Activated naive CD4-positive, alpha-beta T cell (primary cell): ENCODE data around the gene CBY3.
"Not testable (repeated sequence)": the region's sequence is repeated elsewhere in the genome, so short reads cannot be mapped to it uniquely, and the experiment has no call there.

Experiments used
- DNase-seq, 4 experiments: peaks; one replicate each; lab custom pipeline; 2025; lab: John Stamatoyannopoulos, UW

CBY3 gene

DNA sequence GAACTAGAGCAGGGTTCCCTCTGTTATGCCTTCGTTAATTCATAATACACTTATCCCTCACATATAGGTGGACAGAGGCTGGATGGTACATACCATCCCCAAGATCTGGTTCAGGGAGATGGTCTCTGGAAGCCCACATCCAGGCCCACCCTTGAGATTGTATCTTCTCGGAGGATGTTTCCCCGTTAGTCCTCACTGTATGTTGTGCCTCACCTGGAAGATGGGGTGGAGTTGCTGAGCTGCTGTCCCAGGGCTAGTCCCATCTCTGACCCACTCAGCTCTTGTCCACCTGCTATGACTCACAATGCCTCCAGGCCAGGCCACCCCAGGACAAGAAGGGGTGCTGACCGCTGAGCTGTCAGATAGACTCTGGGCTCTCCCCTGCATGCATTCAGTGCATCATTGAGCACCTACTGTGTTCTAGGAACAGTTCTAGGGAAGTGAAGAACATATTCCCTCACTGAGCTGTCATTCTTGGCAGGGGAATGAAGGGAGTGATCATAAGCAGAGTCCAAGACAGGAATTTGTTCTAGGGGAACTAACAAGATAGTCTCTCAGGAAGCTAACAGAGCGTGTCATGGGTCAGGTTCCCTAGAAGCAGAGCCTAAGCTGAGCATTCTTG is at the start of gene CBY3:
Gene CBY3 (minus strand): TSS at position 255 of the 622 bp plus-strand sequence. CDS start 116 bp downstream, at position 139.
- DNase-seq, result no peak

DNA sequence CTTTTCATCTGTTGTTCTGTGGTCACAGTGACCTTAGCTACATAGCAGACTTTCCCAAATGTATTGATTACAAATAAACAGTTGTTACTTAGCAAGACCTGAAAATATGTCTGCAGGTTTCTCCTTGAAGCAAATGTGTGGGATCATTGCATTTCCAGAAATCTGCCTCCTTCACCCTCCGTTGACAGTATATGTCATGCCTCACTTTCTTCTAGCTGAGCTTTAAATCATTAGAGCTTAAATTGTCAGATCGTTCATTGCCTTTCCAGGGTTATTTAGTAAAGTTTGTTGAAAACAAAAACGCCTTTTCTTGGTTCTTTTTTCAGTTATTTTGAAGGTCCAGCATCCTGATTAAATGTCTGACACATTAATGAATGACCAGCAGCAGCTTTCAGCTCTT is 49.5 kb upstream of the CBY3 start:
- no peak for DNase-seq

GRCh38 chr5:179729727-179730126 is 48.9 kb upstream of the CBY3 start:
- DNase-seq, result no peak

- DNase-seq, result no peak
These were observed 48.5 kb upstream of the CBY3 start for GRCh38 chr5:179729303-179729702.

- DNase-seq, result no peak
These were observed 46.3 kb upstream of the CBY3 start for GRCh38 chr5:179727106-179727505.

DNA sequence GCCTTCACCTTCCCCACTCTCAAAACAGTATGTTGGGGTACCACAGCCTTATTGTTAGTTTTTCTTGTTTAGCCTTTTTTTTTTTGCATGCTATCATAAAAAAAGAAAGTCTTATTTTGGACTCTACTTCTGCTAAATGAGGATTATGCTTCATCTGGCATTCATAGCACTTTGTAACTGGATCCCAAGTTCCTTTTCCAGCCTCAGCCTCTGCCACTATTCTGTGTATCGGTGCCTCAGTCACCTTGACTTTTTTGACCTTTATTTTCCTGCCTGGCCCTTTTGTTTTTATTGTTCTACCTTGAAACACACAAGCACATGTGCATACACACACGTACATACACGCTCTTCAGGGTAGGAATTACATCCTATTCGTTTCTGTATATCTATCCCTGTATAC is 43.3 kb upstream of the CBY3 start:
- no peak for DNase-seq

GRCh38 chr5:179720222-179720621 is 39.4 kb upstream of the CBY3 start:
- DNase-seq, result no peak

- DNase-seq, result no peak
These were observed 35.5 kb upstream of the CBY3 start for GRCh38 chr5:179716286-179716685.

- no peak for DNase-seq
These were observed 19.6 kb upstream of the CBY3 start for GRCh38 chr5:179700401-179700918.

DNA sequence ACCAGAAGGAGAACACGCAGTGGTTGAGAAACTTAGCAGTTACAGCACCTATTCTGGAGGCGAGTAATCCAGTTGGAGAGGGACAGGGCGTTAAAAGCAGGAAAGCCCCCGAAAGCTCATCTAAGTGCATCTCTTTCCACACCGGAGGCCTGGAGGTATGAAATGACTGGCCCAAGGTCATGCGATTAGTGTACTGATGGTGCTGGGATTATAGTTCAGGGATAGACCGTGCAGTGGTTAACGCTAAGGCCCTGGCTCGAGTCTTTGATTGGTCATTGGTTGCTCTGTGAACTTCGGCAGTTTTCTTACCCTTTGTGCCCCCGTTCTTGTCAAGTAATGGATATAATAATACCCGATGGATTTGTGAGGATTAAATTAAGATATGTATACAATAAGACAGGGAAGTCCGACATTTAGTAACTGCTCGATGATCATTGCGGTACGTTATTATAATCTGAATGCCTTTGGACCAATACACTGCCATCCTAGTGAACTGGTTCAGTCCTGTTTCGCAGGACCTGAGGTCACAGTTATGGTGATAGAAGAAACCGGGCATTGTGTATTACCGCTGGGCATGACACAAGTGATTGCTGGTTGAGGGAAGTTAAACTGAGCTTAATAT is 18.9 kb upstream of the CBY3 start:
- no peak for DNase-seq

GRCh38 chr5:179698935-179699615 is 18.2 kb upstream of the CBY3 start, which contains the start of gene CANX:
TSS of gene CANX (plus strand) at chr5:179698967. CDS start at chr5:179705682, 6,715 bp downstream.
- no peak for DNase-seq

- DNase-seq, result peak; percentile 94 to 98 (median 97)
These were observed 17.4 kb upstream of the CBY3 start for GRCh38 chr5:179697993-179698934.

DNA sequence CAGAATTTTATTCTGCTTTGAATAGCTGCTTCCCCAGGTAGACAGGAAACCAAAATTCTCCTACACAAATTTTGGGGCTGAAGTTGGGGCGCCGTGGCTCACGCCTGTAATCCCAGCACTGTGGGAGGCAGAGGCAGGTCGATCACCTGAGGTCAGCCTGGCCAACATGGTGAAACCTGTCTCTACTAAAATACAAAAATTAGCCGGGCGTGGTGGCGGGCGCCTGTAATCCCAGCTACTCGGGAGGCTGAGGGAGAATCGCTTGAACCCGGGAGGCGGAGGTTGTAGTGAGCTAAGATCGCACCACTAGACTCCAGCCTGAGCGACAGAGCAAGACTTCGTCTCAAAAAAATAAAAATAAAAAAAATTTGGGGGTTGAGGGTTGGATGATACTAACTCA is 16.7 kb upstream of the CBY3 start:
- DNase-seq, result not testable (repeated sequence)

DNA sequence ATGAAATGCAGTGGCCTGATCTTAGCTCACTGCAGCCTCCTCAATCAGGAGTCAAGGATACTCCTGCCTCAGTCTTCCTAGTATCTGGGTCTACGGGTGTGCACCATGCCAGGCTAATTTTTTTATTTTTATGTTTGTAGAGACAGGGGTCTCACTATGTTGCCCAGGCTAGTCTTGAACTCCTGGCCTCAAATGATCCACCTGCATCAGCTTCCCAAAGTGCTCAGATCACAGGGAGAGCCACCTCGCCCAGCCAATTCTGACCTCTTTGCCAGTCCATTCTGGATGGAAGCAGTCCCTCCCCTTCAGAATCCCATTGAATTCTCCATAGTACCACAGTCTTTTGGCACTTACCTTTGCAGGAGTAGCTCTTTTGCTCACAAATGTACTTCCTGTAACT is 16.3 kb upstream of the CBY3 start:
- DNase-seq, result no peak

GRCh38 chr5:179696603-179697002 is 15.8 kb upstream of the CBY3 start:
- no peak for DNase-seq

GRCh38 chr5:179694561-179694960 is 13.7 kb upstream of the CBY3 start:
- no peak for DNase-seq

GRCh38 chr5:179689212-179689611 is 8.4 kb upstream of the CBY3 start:
- not testable (repeated sequence) for DNase-seq

DNA sequence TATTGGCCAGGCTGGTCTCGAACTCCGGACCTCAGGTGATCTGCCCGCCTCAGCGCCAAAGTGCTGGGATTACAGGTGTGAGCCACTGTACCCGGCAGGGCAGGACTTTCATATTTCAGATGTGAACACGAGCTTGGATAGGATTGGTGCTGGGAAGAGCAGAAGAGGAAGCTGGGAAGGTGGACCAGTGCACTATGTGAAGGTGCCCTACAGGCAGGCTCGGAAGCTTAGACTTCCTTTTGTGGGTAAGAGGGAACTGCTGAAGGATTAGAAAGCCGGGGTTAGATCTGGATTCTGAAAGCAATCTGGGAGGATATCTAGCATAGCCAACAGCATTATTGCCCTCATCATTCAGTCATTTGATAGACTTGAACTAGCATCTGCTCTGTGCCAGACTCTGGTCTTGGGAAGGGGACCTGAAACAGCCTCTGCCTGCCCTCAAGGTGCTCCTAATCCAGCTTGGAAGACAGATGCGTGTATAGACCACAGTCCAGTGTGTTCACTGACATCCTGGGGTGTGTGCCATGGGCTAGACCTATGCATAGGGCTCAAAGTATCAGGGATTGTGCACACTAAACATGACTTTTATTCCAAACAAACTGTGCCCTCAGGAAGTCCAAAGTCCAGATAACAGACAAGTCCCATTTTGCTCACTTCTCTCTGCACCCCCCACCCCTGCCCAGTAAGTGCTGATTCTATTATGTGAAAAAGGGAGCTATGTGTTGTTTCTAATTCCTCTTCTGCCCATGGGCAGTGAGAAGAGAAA is 637 bp downstream of the CBY3 start:
- no peak for DNase-seq

DNA sequence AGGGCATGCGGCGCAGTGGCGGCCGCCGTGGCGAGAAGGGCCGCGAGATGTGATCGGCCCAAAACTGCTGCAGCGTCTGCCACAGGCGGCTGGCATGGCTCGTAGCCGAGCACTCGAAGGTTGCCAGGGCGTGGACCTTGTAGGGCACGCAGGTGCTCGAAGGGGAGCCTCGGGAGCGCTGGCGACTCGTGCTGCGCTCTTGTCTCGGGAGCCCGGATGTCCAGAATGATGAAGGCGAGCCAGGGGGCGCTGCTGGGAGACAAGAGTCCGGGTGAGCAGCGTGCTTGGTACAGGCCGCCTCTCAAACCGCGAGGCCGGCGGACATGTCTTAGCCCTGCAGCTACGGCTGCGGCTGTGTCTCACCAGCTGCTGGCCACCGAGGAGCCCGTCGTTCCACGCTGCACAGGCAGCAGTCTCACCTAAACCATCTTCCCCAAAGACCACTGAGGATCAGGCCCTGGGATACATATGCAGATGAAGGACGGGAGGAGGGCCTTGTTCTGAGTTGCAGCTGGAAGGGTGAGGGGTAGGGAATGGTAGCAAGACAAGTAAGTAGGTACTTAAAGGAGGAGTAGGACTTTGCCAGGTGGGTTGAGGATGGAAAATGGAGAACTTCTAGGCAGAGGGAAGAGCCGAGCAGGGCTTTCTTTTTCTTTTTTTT is 1.7 kb downstream of the CBY3 start:
- peak in 3 of 4 experiments; percentile 25 to 50 (median 46) for DNase-seq

DNA sequence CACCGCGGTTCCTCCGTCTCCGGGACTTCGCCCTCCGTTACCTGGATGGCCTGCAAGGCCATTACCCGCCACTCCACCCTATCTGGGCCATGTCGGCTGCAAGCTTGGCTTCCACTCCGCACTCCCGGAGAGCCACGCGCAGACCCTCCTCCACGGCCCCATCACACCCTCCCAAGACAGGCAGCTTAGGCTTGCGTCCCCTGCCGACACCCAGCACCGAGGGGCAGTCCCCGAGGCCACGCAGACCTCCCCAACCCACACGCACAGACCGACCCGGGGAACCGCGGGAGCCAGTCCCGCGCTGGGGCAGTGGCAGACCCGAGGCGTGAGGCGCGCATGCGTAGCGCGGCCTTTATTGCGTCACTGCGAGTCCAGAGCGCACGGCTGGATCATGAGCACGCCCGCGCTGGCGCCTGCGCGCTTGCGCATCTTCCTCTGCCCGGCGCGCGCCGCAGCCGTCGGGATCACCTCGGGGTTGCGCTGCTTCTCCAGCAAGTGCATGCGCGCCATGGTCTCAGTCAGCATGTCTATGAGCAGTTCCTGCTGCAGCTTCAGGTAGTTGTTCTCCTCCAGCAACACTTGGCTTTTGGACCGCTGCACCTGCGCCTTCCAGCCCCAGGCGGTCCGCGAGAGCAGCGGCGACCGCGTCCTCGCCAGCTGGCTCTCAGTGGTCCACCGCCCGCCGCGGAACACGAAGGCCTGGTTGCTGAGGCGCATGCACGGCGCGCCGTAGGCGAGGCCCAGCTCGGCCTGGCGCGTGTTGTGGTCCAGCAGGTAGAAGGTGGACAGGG is 2.4 kb downstream of the CBY3 start:
- peak; percentile 82 to 90 (median 85) for DNase-seq
